CD4-positive, CD25-positive, alpha-beta regulatory T cell (primary cell): ENCODE data around the gene RUSC1. TPM values are rescaled to one million over a fixed set of nuclear protein-coding genes. Genes with fewer than 3 reads are reported as not detected.
"Not testable (repeated sequence)": the region's sequence is repeated elsewhere in the genome, so short reads cannot be mapped to it uniquely, and the experiment has no call there.

Experiments
- ATAC-seq, 2 donors: fragments of 150-1000 bp; cut with Tn5 transposase; one replicate each; pipeline ENCODE4 v1.10.0; 2021; ENCODE audit warnings: low read depth in 2 of 2, moderate number of reproducible peaks in 2 of 2, moderate library complexity in 1 of 2
- DNase-seq, 3 donors: peaks; one replicate each; pipeline versions ENCODE4 v3.0.0 to v3.0.0-alpha.2; 2012 to 2022; ENCODE audit warnings: mixed read lengths in 1 of 3
- H3K27ac ChIP-seq: one replicate; pipeline ENCODE4 v1.7.0; 2013; ENCODE audit warnings: mild to moderate bottlenecking, low read length; ENCODE audit not compliant: insufficient read depth, poor library complexity, severe bottlenecking
- H3K27me3 ChIP-seq: one replicate; pipeline ENCODE4 v1.7.0; 2013; ENCODE audit warnings: low read length; ENCODE audit not compliant: control insufficient read depth, insufficient read depth
- H3K36me3 ChIP-seq: one replicate; pipeline ENCODE4 v1.7.0; 2013; ENCODE audit warnings: mild to moderate bottlenecking, low read length, moderate library complexity; ENCODE audit not compliant: control insufficient read depth, insufficient read depth
- H3K4me1 ChIP-seq: 2 replicates; pipeline ENCODE4 v1.7.0; 2013; ENCODE audit warnings: mild to moderate bottlenecking, low read length; ENCODE audit not compliant: insufficient read depth, control insufficient read depth, poor library complexity, severe bottlenecking
- H3K4me3 ChIP-seq: one replicate; pipeline ENCODE4 v1.7.0; 2013; ENCODE audit warnings: low read depth, mild to moderate bottlenecking, low read length, moderate library complexity
- H3K9me3 ChIP-seq, 2 experiments: 1 replicate in 1 of 2; 2 replicates in 1 of 2; pipeline ENCODE4 v1.7.0; 2013; ENCODE audit warnings: low read length in 2 of 2, mild to moderate bottlenecking in 1 of 2, moderate library complexity in 1 of 2; ENCODE audit not compliant: control insufficient read depth in 2 of 2
- H3K27ac Mint-ChIP-seq, 3 donors: one replicate each; pipeline ENCODE4 v1.8.0; 2020 to 2022; ENCODE audit warnings: mild to moderate bottlenecking in 3 of 3, mixed read lengths in 3 of 3, moderate library complexity in 2 of 3
- H3K27me3 Mint-ChIP-seq: one replicate; pipeline ENCODE4 v1.8.0; 2022; ENCODE audit warnings: mild to moderate bottlenecking, mixed read lengths
- H3K36me3 Mint-ChIP-seq: one replicate; pipeline ENCODE4 v1.8.0; 2020; ENCODE audit warnings: mixed read lengths
- H3K4me1 Mint-ChIP-seq, 4 donors: one replicate each; pipeline ENCODE4 v1.8.0; 2020 to 2022; ENCODE audit warnings: mixed read lengths in 4 of 4, mild to moderate bottlenecking in 1 of 4
- H3K4me3 Mint-ChIP-seq, 4 donors: one replicate each; pipeline ENCODE4 v1.8.0; 2020 to 2022; ENCODE audit warnings: mild to moderate bottlenecking in 4 of 4, mixed read lengths in 4 of 4, moderate library complexity in 3 of 4
- H3K9me3 Mint-ChIP-seq, 7 donors: one replicate each; pipeline ENCODE4 v1.8.0; 2020 to 2022; ENCODE audit warnings: mixed read lengths in 7 of 7, mild to moderate bottlenecking in 3 of 7, moderate library complexity in 2 of 7
- polyA plus RNA-seq, 4 donors: library from polyadenylated mRNA; unstranded; fragments of 300-500 nt; fragmentation: Illumina TruSeq; gene quantifications; one replicate each; pipeline ENCODE4 v1.2.3, GENCODE V29; 2021
- total RNA-seq: library from RNA; stranded (reverse); gene quantifications from one replicate; pipeline ENCODE4 v1.2.3, GENCODE V29; 2022

RUSC1 gene
- total and polyA plus RNA-seq, 5 donors from 2014 or later, result 7.1 to 12.4 (median 9.8) TPM

GRCh38 chr1:155326631-155327037 lies 5.9 kb downstream of the RUSC1 start:
- H3K9me3 Mint-ChIP-seq, result no peaks in the 10 kb centered on the region
- no peaks in the 10 kb centered on the region for H3K27me3 ChIP-seq
- H3K36me3 ChIP-seq, result peaks cover 14% of the 10 kb centered on the region
- H3K9me3 ChIP-seq, result no peaks in the 10 kb centered on the region
- no peak overlapping the region for H3K27ac ChIP-seq
- peak overlapping the region in 2 of 4 donors; percentile 64 to 88 for H3K4me3 Mint-ChIP-seq
- ATAC-seq, result no peak
- H3K4me1 ChIP-seq, result peaks cover 26% of the 10 kb centered on the region
- no peak overlapping the region for H3K4me3 ChIP-seq
- H3K4me1 Mint-ChIP-seq, result peaks cover 6 to 25% (median 13%) of the 10 kb centered on the region in 4 donors
- DNase-seq, result no peak
- peak overlapping the region in 2 of 3 donors; percentile 17 to 18 for H3K27ac Mint-ChIP-seq
- H3K27me3 Mint-ChIP-seq, result no peaks in the 10 kb centered on the region
- H3K36me3 Mint-ChIP-seq, result peaks cover 8% of the 10 kb centered on the region

- ATAC-seq, result no peak
- H3K36me3 ChIP-seq, result peaks cover 14% of the 10 kb centered on the region
- no peak overlapping the region for H3K4me3 ChIP-seq
- Mint-ChIP-seq H3K27me3 (no peaks in the 10 kb centered on the region), H3K9me3 (no peaks in the 10 kb centered on the region), H3K27ac (peak overlapping the region in 1 of 3 donors; percentile 5), H3K4me3 (peak overlapping the region in 1 of 4 donors; percentile 64), H3K4me1 (peaks cover 6 to 19% (median 12%) of the 10 kb centered on the region in 4 donors), H3K36me3 (peaks cover 8% of the 10 kb centered on the region)
- H3K4me1 ChIP-seq, result peaks cover 17% of the 10 kb centered on the region
- H3K27me3 ChIP-seq, result no peaks in the 10 kb centered on the region
- H3K9me3 ChIP-seq, result no peaks in the 10 kb centered on the region
- DNase-seq, result no peak
- H3K27ac ChIP-seq, result no peak overlapping the region
Observed at GRCh38 chr1:155327981-155328380, 7.3 kb downstream of the RUSC1 start.

GRCh38 chr1:155328856-155329255 lies 8.2 kb downstream of the RUSC1 start:
- not testable (repeated sequence) for H3K27me3 Mint-ChIP-seq, H3K9me3 ChIP-seq, ATAC-seq, H3K27ac ChIP-seq, H3K4me3 ChIP-seq, H3K9me3 Mint-ChIP-seq, H3K27me3 ChIP-seq, DNase-seq
- H3K4me3 Mint-ChIP-seq, result peak overlapping the region in 2 of 4 donors; percentile 12 to 54
- H3K27ac Mint-ChIP-seq, result peak overlapping the region in 1 of 3 donors; percentile 56
- peaks cover 10 to 19% (median 14%) of the 10 kb centered on the region in 4 donors for H3K4me1 Mint-ChIP-seq
- Histone ChIP-seq H3K36me3 (peaks cover 20% of the 10 kb centered on the region), H3K4me1 (peaks cover 14% of the 10 kb centered on the region)
- H3K36me3 Mint-ChIP-seq, result peaks cover 12% of the 10 kb centered on the region

GRCh38 chr1:155329980-155330598 lies 9.4 kb downstream of the RUSC1 start:
- peak overlapping the region in 1 of 3 donors; percentile 20 for H3K27ac Mint-ChIP-seq
- H3K4me1 Mint-ChIP-seq, result peaks cover 10 to 23% (median 11%) of the 10 kb centered on the region in 4 donors
- ATAC-seq (no peak), DNase-seq (no peak)
- H3K36me3 Mint-ChIP-seq, result peaks cover 17% of the 10 kb centered on the region
- Histone ChIP-seq H3K36me3 (peaks cover 27% of the 10 kb centered on the region), H3K27ac (no peak overlapping the region), H3K9me3 (no peaks in the 10 kb centered on the region), H3K27me3 (no peaks in the 10 kb centered on the region), H3K4me3 (no peak overlapping the region), H3K4me1 (peaks cover 3% of the 10 kb centered on the region)
- H3K9me3 Mint-ChIP-seq, result no peaks in the 10 kb centered on the region
- H3K4me3 Mint-ChIP-seq, result no peak overlapping the region
- no peaks in the 10 kb centered on the region for H3K27me3 Mint-ChIP-seq

GRCh38 chr1:155334962-155335361 lies 14.3 kb downstream of the RUSC1 start:
- Histone ChIP-seq H3K27me3 (no peaks in the 10 kb centered on the region), H3K4me3 (no peak overlapping the region), H3K4me1 (no peaks in the 10 kb centered on the region), H3K36me3 (peaks cover 66% of the 10 kb centered on the region), H3K27ac (no peak overlapping the region), H3K9me3 (no peaks in the 10 kb centered on the region)
- ATAC-seq, result no peak
- no peak for DNase-seq
- Mint-ChIP-seq H3K4me3 (peak overlapping the region in 1 of 4 donors; percentile 21), H3K4me1 (peaks cover 0 to 11% (median 7%) of the 10 kb centered on the region in 4 donors), H3K9me3 (no peaks in the 10 kb centered on the region), H3K36me3 (peaks cover 47% of the 10 kb centered on the region), H3K27me3 (no peaks in the 10 kb centered on the region), H3K27ac (no peak overlapping the region)

- Mint-ChIP-seq H3K36me3 (peaks cover 63% of the 10 kb centered on the region), H3K4me1 (peaks cover 0 to 4% (median 0%) of the 10 kb centered on the region in 4 donors), H3K9me3 (no peaks in the 10 kb centered on the region), H3K27ac (peak overlapping the region in 1 of 3 donors; percentile 2), H3K4me3 (no peak overlapping the region), H3K27me3 (no peaks in the 10 kb centered on the region)
- Histone ChIP-seq H3K36me3 (peaks cover 88% of the 10 kb centered on the region), H3K9me3 (no peaks in the 10 kb centered on the region), H3K4me1 (no peaks in the 10 kb centered on the region), H3K27me3 (no peaks in the 10 kb centered on the region), H3K27ac (no peak overlapping the region), H3K4me3 (no peak overlapping the region)
- no peak for ATAC-seq
- no peak for DNase-seq
Observed at GRCh38 chr1:155339515-155340097, 18.9 kb downstream of the RUSC1 start.

GRCh38 chr1:155342842-155343241 lies 22.1 kb downstream of the RUSC1 start:
- Mint-ChIP-seq H3K4me3 (no peak overlapping the region), H3K9me3 (no peaks in the 10 kb centered on the region), H3K4me1 (no peaks in the 10 kb centered on the region), H3K27me3 (no peaks in the 10 kb centered on the region), H3K36me3 (peaks cover 60% of the 10 kb centered on the region), H3K27ac (peak overlapping the region in 1 of 3 donors; percentile 19)
- DNase-seq (no peak), ATAC-seq (no peak)
- Histone ChIP-seq H3K9me3 (no peaks in the 10 kb centered on the region), H3K27me3 (no peaks in the 10 kb centered on the region), H3K4me3 (no peak overlapping the region), H3K27ac (no peak overlapping the region), H3K4me1 (no peaks in the 10 kb centered on the region), H3K36me3 (peaks cover 88% of the 10 kb centered on the region)

GRCh38 chr1:155352631-155353030 lies 31.9 kb downstream of the RUSC1 start:
- Mint-ChIP-seq H3K36me3 (peaks cover 50% of the 10 kb centered on the region), H3K27me3 (no peaks in the 10 kb centered on the region), H3K4me1 (peaks cover 0 to 5% (median 1%) of the 10 kb centered on the region in 4 donors), H3K27ac (peak overlapping the region in 1 of 3 donors; percentile 83), H3K9me3 (no peaks in the 10 kb centered on the region), H3K4me3 (no peak overlapping the region)
- no peak for DNase-seq
- H3K9me3 ChIP-seq, result no peaks in the 10 kb centered on the region
- H3K4me1 ChIP-seq, result no peaks in the 10 kb centered on the region
- no peak overlapping the region for H3K27ac ChIP-seq
- no peaks in the 10 kb centered on the region for H3K27me3 ChIP-seq
- H3K36me3 ChIP-seq, result peaks cover 81% of the 10 kb centered on the region
- H3K4me3 ChIP-seq, result no peak overlapping the region
- ATAC-seq, result no peak
